GM12864 (cell line): ENCODE data around the gene SMARCC2.

Source experiments
- DNase-seq: peaks from one replicate; pipeline ENCODE4 v3.0.0-alpha.2; 2011; ENCODE audit warnings: low read depth
- H3K4me3 ChIP-seq: 2 replicates; pipeline ENCODE4 v1.5.1; 2011; ENCODE audit warnings: mild to moderate bottlenecking, low read depth, low read length, control low read depth
- CTCF ChIP-seq: IDR thresholded peaks from 2 replicates; pipeline ENCODE4 v1.5.1; 2011; ENCODE audit warnings: low read depth, mild to moderate bottlenecking, moderate library complexity, low read length, control low read depth, inconsistent platforms; ENCODE audit errors: missing control alignments

The SMARCC2 gene

DNA sequence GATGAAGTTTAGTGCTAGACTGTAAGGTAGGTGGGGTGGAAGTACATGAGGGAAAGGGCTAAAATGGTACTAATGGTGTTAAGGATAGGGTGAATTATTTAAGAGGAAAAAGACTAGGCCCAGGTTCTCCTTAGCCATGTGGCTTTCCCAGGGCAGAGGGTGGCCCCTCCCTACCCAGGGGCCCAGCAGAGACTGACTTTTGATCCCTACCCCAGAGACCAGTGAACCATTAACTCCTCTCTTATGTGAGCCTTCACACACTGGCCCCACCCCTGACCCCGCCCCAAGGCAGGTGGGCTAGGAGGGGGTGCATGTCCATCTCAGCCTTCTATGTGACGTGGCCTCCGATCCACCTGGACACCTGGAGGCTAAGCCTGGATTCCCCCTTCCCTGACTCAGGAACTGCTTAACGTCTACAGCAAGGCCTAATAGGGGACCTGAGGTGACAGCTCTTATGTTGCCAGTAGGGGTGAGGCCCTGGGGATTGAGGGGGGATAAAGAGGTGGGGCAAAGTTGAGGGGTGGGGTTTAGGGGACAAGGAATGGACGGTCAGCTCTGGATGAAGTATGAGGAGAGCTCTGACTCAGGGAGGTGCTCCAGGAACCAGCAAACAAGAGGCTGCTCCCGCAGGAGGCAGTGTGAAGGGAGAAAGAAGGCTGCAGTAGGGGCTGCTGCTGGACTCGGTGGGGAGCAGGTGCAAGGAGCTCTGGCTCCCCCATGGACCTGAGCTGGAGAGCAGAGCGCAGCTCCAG lies 41.3 kb upstream of the SMARCC2 start:
- no peak for DNase-seq
- H3K4me3 ChIP-seq, result no peak overlapping the region
- no peak for TF ChIP-seq CTCF

- TF ChIP-seq CTCF, result no peak
- DNase-seq, result no peak
- H3K4me3 ChIP-seq, result no peak within 1 kb of the TSS
Observed at GRCh38 chr12:56229916-56230431, 40.7 kb upstream of the SMARCC2 start, which contains the start of gene SLC39A5. SLC39A5 (plus strand) TSS chr12:56230051; CDS start chr12:56231275, 1,224 bp downstream.

DNA sequence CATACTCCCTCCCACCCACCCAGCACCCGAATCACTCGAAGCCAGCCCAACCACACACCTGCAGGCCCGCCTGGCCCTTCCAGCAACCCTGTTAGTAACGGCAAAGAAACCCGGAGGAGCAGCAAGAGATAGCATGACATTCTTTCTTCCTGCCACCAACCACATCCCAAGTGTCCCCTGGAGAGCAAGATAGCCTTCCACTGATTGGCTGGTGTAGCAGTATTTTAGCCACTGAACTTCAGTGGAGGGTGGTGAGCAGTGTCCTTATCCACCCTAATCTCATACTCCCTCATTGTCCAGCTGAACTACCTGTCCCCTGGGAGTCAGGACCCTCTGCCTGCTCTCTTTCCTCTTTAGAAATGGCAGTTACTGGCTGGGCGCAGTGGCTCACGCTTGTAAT lies 39.8 kb upstream of the SMARCC2 start:
- H3K4me3 ChIP-seq, result no peak overlapping the region
- no peak for TF ChIP-seq CTCF
- no peak for DNase-seq

DNA sequence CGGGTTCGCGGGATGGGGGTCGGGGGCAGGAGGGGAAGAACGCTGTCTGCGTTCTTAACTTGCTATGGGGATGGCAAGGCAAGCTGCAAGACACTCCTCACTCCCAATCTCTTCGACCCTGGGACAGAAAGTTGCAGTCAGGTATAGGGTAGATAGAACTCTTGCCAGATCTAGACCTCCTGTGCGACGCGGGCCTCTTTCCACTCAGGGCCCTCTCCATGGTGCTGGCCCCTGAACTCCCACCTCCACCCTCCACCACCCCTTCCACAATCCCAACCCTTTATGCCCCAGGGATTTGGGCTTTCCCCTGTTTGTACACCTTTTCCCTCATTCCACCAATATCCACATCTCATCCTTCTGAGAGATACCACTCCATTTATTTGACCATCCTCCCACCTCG lies 35.7 kb upstream of the SMARCC2 start:
- peak overlapping the region; percentile 60 for H3K4me3 ChIP-seq
- DNase-seq, result no peak
- no peak for TF ChIP-seq CTCF

DNA sequence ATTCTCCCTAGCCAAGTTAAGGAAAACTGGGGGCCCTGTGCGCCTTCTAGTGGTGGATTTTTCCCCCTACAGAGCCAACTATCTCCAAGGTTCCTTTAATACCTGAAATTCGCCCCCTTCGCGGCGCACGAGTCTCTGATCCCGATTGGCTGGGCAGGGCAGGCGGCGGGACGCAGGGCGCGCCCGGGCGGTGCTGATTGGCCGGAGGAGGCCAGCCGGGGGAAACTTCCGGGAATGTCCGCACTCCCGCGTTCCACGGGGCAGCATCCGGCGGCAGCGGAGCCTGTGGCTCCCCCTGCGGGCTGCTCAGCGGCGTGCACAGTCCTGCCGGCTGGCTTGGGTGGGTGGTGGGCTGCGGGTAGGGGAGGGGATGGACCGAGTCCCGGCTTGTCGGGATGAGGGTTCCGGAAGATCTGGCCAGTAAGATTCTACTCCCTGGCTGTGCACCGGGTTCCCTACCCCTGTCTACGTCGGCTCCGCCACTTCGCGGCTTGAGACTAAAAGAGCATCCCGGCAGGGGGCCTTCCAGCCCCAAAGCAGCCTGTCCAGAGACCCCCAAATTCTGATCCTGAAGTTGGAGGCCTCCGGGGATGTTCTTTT lies 34.9 kb upstream of the SMARCC2 start, which contains the start of gene NABP2:
NABP2 (plus strand) TSS at position 241 of the 600 bp plus-strand sequence. CDS start 515 bp downstream, outside the sequence.
- DNase-seq, result peak; percentile 88
- TF ChIP-seq CTCF, result peak; percentile 66
- peak within 1 kb of the TSS; percentile 60 for H3K4me3 ChIP-seq

- no peak for TF ChIP-seq CTCF
- DNase-seq, result no peak
- H3K4me3 ChIP-seq, result peak overlapping the region; percentile 60
Observed at GRCh38 chr12:56223571-56224101, 34.4 kb upstream of the SMARCC2 start.

GRCh38 chr12:56222531-56222895 lies 33.2 kb upstream of the SMARCC2 start:
- no peak for DNase-seq
- H3K4me3 ChIP-seq, result peak overlapping the region; percentile 95

More at GRCh38 chr12:56222531-56222895, 33.2 kb upstream of the SMARCC2 start:
- TF ChIP-seq CTCF, result no peak
